ENCODE measurements around the gene HTR3C.

Gene HTR3C

DNA sequence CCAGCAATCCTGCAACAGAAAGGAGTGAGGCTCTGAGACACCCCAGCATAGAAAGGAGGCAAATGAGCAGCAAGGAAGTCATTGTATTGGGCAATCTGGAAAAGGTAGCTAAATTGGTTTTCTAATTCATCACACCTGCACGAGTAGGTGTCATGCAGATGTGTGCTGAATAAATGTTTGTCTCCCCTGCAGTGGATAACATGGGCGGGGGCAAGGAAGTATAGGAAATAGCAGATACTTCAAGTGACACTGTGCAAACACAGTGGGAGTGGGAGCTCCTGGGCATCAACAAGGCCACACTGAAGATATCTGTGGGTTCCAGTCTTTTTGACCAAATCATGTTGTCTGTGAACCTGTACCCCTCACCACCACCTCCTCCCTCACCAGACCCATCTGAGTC, 29.6 kb downstream of the HTR3C start:
- Histone ChIP-seq H3K9me3 (no peaks in the 10 kb centered on the region; the same call in 1 of the 2 replicates), H3K27me3 (ENCODE audit: low read depth) (no peaks in the 10 kb centered on the region), H3K4me3 (no peak overlapping the region), H3K36me3 (replicated peaks) (no peaks in the 10 kb centered on the region), H3K4me1 (no peaks in the 10 kb centered on the region)
- DNase-seq (ENCODE audit: low spot score in 2 of 2): no peak
- in situ Hi-C loops (cut with MboI; ENCODE audit: low sequenced_read_pairs): no loop called here

DNA sequence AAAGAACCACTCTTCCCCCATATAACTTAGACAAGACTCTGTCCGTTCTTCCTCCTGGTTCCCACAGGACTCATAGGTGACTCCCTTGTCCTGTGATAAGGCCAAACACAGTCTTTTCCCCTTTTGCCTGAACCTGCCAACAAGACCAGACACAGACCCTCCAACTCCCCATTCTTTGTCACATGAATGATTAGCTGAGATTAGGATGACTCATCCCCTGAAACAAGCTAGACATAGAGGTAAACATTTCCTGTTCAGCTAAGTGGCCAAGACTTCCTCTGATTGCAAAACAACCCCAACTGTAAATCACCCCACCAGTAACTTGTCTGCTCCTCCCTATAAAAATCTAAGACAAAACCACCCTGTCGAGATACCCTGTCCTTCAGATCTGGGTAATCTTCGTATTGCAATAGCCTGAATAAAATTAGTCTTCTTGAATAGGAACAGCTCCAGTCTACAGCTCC, 32.6 kb downstream of the HTR3C start:
- in situ Hi-C loops (cut with MboI; ENCODE audit: low sequenced_read_pairs): no loop called here
- no peaks in the 10 kb centered on the region for H3K27me3 ChIP-seq (ENCODE audit: low read depth)
- no peaks in the 10 kb centered on the region; the same call in 1 of the 2 replicates for H3K9me3 ChIP-seq
- no peaks in the 10 kb centered on the region for H3K36me3 ChIP-seq (replicated peaks)
- H3K4me1 ChIP-seq: no peaks in the 10 kb centered on the region
- DNase-seq (ENCODE audit: low spot score in 2 of 2): no peak
- H3K4me3 ChIP-seq: no peak overlapping the region

DNA sequence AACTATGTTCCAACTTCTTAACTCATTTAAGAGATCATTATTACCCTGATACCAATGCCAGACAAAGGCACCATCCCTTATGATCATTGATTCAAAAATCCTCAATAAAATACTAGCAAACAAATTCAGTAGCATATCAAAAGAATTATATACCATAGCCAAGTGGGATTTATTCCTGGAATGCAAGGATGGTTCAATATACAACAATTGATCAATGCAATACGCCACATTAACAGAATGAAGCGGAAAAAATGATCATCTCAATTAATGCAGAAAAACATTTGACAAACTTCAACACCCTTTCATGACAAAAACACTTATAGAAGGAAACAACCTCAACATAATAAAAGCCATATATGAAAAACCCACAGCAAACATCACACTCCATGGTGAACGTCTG, 39.4 kb downstream of the HTR3C start:
- Histone ChIP-seq H3K36me3 (replicated peaks) (no peaks in the 10 kb centered on the region), H3K4me1 (no peaks in the 10 kb centered on the region), H3K27me3 (ENCODE audit: low read depth) (no peaks in the 10 kb centered on the region), H3K4me3 (no peak overlapping the region), H3K9me3 (peaks cover 11% of the 10 kb centered on the region)
- no peak for DNase-seq (ENCODE audit: low spot score in 2 of 2)
- in situ Hi-C loops (cut with MboI; ENCODE audit: low sequenced_read_pairs): no loop called here

GRCh38 chr3:184096811-184097383, 44.0 kb downstream of the HTR3C start, which contains the start of gene HTR3E:
Gene HTR3E, plus strand, starts transcription at chr3:184097064. Its CDS starts 466 bp downstream, at chr3:184097530.
- in situ Hi-C loops (cut with MboI; ENCODE audit: low sequenced_read_pairs): no loop called here
- no peak within 1 kb of the TSS for H3K4me3 ChIP-seq
- no peak for DNase-seq (ENCODE audit: low spot score in 2 of 2)
- peaks cover 11% of the 10 kb centered on the region for H3K9me3 ChIP-seq
- H3K27me3 ChIP-seq (ENCODE audit: low read depth): no peaks in the 10 kb centered on the region
- H3K4me1 ChIP-seq: no peaks in the 10 kb centered on the region
- no peaks in the 10 kb centered on the region for H3K36me3 ChIP-seq (replicated peaks)

- in situ Hi-C loops (cut with MboI; ENCODE audit: low sequenced_read_pairs): no loop called here
- H3K9me3 ChIP-seq: peaks cover 5% of the 10 kb centered on the region
- DNase-seq (ENCODE audit: low spot score in 2 of 2): no peak
- H3K36me3 ChIP-seq (replicated peaks): no peaks in the 10 kb centered on the region
- no peaks in the 10 kb centered on the region for H3K4me1 ChIP-seq
- H3K27me3 ChIP-seq (ENCODE audit: low read depth): no peaks in the 10 kb centered on the region
- H3K4me3 ChIP-seq: no peak overlapping the region
These were observed 44.7 kb downstream of the HTR3C start for GRCh38 chr3:184097556-184097955.

DNA sequence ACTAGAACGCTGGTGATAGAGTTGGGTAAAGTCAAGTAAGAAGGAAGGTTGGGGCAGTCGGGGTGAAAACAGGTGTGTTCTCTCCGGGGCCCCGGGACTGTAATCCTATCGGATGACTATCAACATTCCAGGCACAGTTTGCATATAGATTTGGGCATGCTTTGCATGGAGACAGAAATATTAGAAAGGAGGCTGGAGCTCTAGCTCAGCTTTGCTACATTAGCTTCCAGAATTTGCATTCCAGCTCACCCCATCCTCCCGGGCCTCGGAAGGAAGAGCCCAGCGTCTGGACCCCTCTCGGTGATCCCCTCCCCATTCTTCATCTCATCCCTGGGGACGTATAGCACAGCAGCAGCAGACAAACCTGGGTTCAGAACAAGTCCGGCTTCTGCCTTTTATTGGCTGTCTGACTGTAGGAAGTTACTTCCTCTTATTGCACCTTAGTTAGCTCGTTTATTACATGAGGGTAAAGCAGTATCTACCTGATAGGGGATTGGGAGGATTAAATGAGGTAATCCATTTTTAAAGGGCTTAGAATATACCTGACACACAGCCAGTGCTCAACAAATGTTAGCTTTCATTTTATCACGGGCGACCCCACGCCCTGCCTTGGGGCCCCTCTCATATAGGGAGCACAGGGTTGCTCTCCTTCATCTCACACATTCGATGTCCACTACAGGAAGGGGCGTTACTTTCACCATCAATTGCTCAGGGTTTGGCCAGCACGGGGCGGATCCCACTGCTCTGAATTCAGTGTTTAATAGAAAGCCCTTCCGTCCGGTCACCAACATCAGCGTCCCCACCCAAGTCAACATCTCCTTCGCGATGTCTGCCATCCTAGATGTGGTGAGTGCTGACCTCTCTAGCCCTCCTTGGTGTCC, 47.2 kb downstream of the HTR3C start:
- DNase-seq (ENCODE audit: low spot score in 2 of 2): no peak
- in situ Hi-C loops (cut with MboI; ENCODE audit: low sequenced_read_pairs): no loop called here
- Histone ChIP-seq H3K4me3 (no peak overlapping the region), H3K36me3 (replicated peaks) (no peaks in the 10 kb centered on the region), H3K27me3 (ENCODE audit: low read depth) (no peaks in the 10 kb centered on the region), H3K9me3 (no peaks in the 10 kb centered on the region), H3K4me1 (no peaks in the 10 kb centered on the region)

All from HAP-1 (cell line).